Activated T-helper 1 cell treated with anti-CD3 and anti-CD28 coated beads, Interleukin-12 subunit alpha, Interleukin-12 subunit beta, Interleukin-2, Interleukin-4 antibody, amounts not matched to agents 30 ng/mL and 10 ng/mL and 1 ng/mL, durations not matched to agents 14 hours and 24 hours and 36 hours (primary cell): Measurements from ENCODE around the gene AGMO. TPM values are rescaled to one million over a fixed set of nuclear protein-coding genes. Genes with fewer than 3 reads are reported as not detected.

Experiments
- DNase-seq: peaks from one replicate; pipeline ENCODE4 v3.0.0; 2021; ENCODE audit warnings: low spot score
- H3K27ac Mint-ChIP-seq: one replicate; pipeline ENCODE4 v1.8.0; 2021; ENCODE audit warnings: mild to moderate bottlenecking, mixed read lengths
- H3K27me3 Mint-ChIP-seq: one replicate; pipeline ENCODE4 v1.8.0; 2022; ENCODE audit warnings: mild to moderate bottlenecking, moderate library complexity, mixed read lengths; ENCODE audit not compliant: insufficient read depth
- H3K36me3 Mint-ChIP-seq: one replicate; pipeline ENCODE4 v1.8.0; 2021; ENCODE audit warnings: low read depth, mixed read lengths
- H3K4me1 Mint-ChIP-seq: one replicate; pipeline ENCODE4 v1.8.0; 2021; ENCODE audit warnings: low read depth, mixed read lengths
- H3K4me3 Mint-ChIP-seq: one replicate; pipeline ENCODE4 v1.8.0; 2021; ENCODE audit warnings: mild to moderate bottlenecking, moderate library complexity, mixed read lengths
- H3K9me3 Mint-ChIP-seq: one replicate; pipeline ENCODE4 v1.8.0; 2021; ENCODE audit warnings: mixed read lengths
- intact Hi-C: fragments of 100-400 bp; cut with micrococcal nuclease; formaldehyde crosslinking; loops from one replicate; pipeline ENCODE4 v1.15.1; 2024
- total RNA-seq: library from RNA; stranded (reverse); gene quantifications from 2 replicates; pipeline ENCODE4 v1.2.3, GENCODE V29; 2022

AGMO gene
- total RNA-seq, 1 donor from 2014 or later = not detected

- intact Hi-C loops = no loop called here
- Mint-ChIP-seq H3K36me3 (no peaks in the 10 kb centered on the region), H3K9me3 (peaks cover 4% of the 10 kb centered on the region), H3K4me3 (no peak overlapping the region), H3K27ac (no peak overlapping the region), H3K4me1 (no peaks in the 10 kb centered on the region), H3K27me3 (no peaks in the 10 kb centered on the region)
- no peak for DNase-seq
These were observed 227.1 kb downstream of the AGMO start for GRCh38 chr7:15334536-15335263.

DNA sequence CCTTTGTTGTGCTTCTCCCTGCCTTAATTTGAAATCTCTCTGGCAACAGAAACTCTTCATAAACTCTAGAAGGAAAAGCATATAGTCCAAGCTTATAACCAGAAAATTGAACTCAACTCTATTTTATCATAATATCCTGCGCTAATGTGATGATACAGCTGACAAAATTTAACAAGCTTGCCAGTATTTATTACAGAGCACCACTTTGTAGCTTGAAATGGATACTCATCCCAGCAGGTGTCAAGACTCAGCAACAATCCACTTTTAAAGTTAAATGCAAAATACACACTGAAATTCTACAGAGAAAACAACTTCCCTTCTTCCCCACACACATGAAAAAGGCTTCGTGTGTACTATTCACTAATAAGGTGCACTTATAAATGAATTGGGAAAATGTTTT, 228.9 kb downstream of the AGMO start:
- H3K27ac Mint-ChIP-seq = no peak overlapping the region
- no peaks in the 10 kb centered on the region for H3K4me1 Mint-ChIP-seq
- no peak overlapping the region for H3K4me3 Mint-ChIP-seq
- H3K27me3 Mint-ChIP-seq = no peaks in the 10 kb centered on the region
- no peak for DNase-seq
- H3K36me3 Mint-ChIP-seq = no peaks in the 10 kb centered on the region
- intact Hi-C loops = no loop called here
- H3K9me3 Mint-ChIP-seq = no peaks in the 10 kb centered on the region

DNA sequence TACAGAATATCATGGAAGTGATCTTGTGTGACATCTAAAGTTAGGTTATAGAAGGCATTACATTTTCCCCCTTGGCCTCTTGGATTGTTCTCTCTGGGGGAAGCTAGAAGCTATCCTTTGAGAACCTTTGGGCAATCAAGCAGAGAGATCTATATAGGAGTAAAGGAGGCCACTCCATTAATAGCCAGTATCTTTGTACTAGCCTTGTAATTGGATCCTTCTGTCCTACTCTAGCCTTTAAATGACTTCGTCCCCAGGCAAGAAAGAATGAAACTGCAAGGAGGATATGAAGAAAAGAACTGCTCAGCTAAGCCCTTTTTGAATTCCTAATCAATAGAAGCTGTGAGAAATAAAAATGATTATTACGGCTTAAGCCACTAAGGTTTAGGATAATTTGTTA, 230.9 kb downstream of the AGMO start:
- intact Hi-C loops = no loop called here
- Mint-ChIP-seq H3K36me3 (no peaks in the 10 kb centered on the region), H3K4me3 (no peak overlapping the region), H3K27me3 (no peaks in the 10 kb centered on the region), H3K9me3 (no peaks in the 10 kb centered on the region), H3K4me1 (no peaks in the 10 kb centered on the region), H3K27ac (no peak overlapping the region)
- no peak for DNase-seq

GRCh38 chr7:15327001-15327400, 234.8 kb downstream of the AGMO start:
- Mint-ChIP-seq H3K9me3 (no peaks in the 10 kb centered on the region), H3K4me3 (no peak overlapping the region), H3K27me3 (no peaks in the 10 kb centered on the region), H3K4me1 (no peaks in the 10 kb centered on the region), H3K27ac (no peak overlapping the region), H3K36me3 (no peaks in the 10 kb centered on the region)
- intact Hi-C loops = loop anchor here (5.0 kb wide), 1 partner anchor 745 kb away; no protein-coding TSS in a partner anchor
- DNase-seq = no peak

- no peaks in the 10 kb centered on the region for H3K36me3 Mint-ChIP-seq
- intact Hi-C loops = loop anchor here (5.0 kb wide), 1 partner anchor 746 kb away; no protein-coding TSS in a partner anchor
- H3K9me3 Mint-ChIP-seq = no peaks in the 10 kb centered on the region
These were observed 235.7 kb downstream of the AGMO start for GRCh38 chr7:15326044-15326644.

GRCh38 chr7:15323550-15323949, 238.3 kb downstream of the AGMO start:
- intact Hi-C loops = no loop called here
- Mint-ChIP-seq H3K4me3 (no peak overlapping the region), H3K27ac (no peak overlapping the region), H3K27me3 (no peaks in the 10 kb centered on the region), H3K4me1 (no peaks in the 10 kb centered on the region), H3K9me3 (no peaks in the 10 kb centered on the region), H3K36me3 (no peaks in the 10 kb centered on the region)
- no peak for DNase-seq

More at GRCh38 chr7:15326044-15326644, 235.7 kb downstream of the AGMO start:
- Mint-ChIP-seq H3K27ac (no peak overlapping the region), H3K27me3 (no peaks in the 10 kb centered on the region), H3K4me3 (no peak overlapping the region), H3K4me1 (no peaks in the 10 kb centered on the region)
- DNase-seq = no peak

GRCh38 chr7:15317215-15317614, 244.6 kb downstream of the AGMO start:
- H3K9me3 Mint-ChIP-seq = no peaks in the 10 kb centered on the region

DNA sequence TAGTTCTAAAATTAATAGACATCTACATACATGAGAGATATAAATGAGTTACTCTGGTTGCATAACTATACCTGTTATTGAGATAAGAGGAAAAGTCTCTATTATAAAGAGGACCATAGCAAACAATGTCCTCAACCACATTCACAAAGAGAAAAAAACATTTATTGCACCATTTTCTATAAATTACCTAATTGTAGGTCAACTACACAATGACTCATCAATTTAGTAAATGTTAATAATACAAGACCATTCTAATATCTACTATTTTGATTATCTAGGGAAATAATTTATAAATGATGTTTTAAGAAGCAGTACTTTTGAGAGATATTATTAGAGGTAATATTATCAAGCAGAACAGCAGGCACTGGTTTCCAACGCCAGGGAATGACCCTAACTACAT, 246.1 kb downstream of the AGMO start:
- Mint-ChIP-seq H3K4me3 (no peak overlapping the region), H3K9me3 (peaks cover 3% of the 10 kb centered on the region), H3K4me1 (no peaks in the 10 kb centered on the region), H3K27me3 (no peaks in the 10 kb centered on the region), H3K36me3 (no peaks in the 10 kb centered on the region), H3K27ac (no peak overlapping the region)
- DNase-seq = no peak
- intact Hi-C loops = no loop called here

More at GRCh38 chr7:15317215-15317614, 244.6 kb downstream of the AGMO start:
- Mint-ChIP-seq H3K36me3 (no peaks in the 10 kb centered on the region), H3K4me3 (no peak overlapping the region), H3K4me1 (no peaks in the 10 kb centered on the region), H3K27ac (no peak overlapping the region), H3K27me3 (no peaks in the 10 kb centered on the region)
- DNase-seq = no peak
- intact Hi-C loops = no loop called here

- DNase-seq = no peak
- intact Hi-C loops = no loop called here
- no peaks in the 10 kb centered on the region for H3K27me3 Mint-ChIP-seq
- no peak overlapping the region for H3K27ac Mint-ChIP-seq
- H3K4me1 Mint-ChIP-seq = no peaks in the 10 kb centered on the region
- H3K4me3 Mint-ChIP-seq = no peak overlapping the region
- H3K36me3 Mint-ChIP-seq = no peaks in the 10 kb centered on the region
- peaks cover 3% of the 10 kb centered on the region for H3K9me3 Mint-ChIP-seq
These were observed 246.9 kb downstream of the AGMO start for GRCh38 chr7:15314922-15315321.

- Mint-ChIP-seq H3K27ac (no peak overlapping the region), H3K27me3 (no peaks in the 10 kb centered on the region), H3K4me1 (no peaks in the 10 kb centered on the region), H3K9me3 (peaks cover 3% of the 10 kb centered on the region), H3K4me3 (no peak overlapping the region), H3K36me3 (no peaks in the 10 kb centered on the region)
- intact Hi-C loops = no loop called here
- no peak for DNase-seq
These were observed 248.5 kb downstream of the AGMO start for GRCh38 chr7:15313361-15313760.

DNA sequence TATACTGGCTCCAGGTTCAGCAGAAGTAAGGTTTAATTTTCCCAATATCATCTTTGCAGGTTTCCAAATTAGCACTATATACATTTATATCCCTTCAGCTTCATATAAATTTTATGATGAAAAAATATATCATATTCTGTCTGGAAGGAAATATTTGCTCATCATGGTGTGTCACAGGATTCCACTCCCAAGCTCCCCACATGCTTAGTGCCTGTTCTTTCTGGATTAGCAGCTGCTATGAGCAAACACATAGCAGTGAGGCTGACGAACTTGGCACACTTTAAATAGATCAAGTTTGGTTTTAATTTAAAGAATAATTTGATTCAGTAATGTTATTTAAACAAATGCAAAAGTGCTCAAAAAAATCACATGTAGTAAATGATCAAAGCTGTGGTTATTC, 251.9 kb downstream of the AGMO start:
- Mint-ChIP-seq H3K27me3 (no peaks in the 10 kb centered on the region), H3K9me3 (peaks cover 3% of the 10 kb centered on the region), H3K4me1 (no peaks in the 10 kb centered on the region), H3K36me3 (no peaks in the 10 kb centered on the region), H3K27ac (no peak overlapping the region), H3K4me3 (no peak overlapping the region)
- DNase-seq = no peak
- intact Hi-C loops = loop anchor here (10.0 kb wide), 2 partner anchors 415 to 1255 kb away; no protein-coding TSS in a partner anchor

GRCh38 chr7:15308821-15309220, 253.0 kb downstream of the AGMO start:
- no peaks in the 10 kb centered on the region for H3K27me3 Mint-ChIP-seq
- H3K4me3 Mint-ChIP-seq = no peak overlapping the region
- no peak for DNase-seq
- intact Hi-C loops = loop anchor here (10.0 kb wide), 2 partner anchors 416 to 1256 kb away; no protein-coding TSS in a partner anchor
- no peak overlapping the region for H3K27ac Mint-ChIP-seq
- H3K4me1 Mint-ChIP-seq = no peaks in the 10 kb centered on the region
- no peaks in the 10 kb centered on the region for H3K36me3 Mint-ChIP-seq
- peaks cover 3% of the 10 kb centered on the region for H3K9me3 Mint-ChIP-seq

GRCh38 chr7:15306296-15306695, 255.5 kb downstream of the AGMO start:
- no peaks in the 10 kb centered on the region for H3K36me3 Mint-ChIP-seq
- no peaks in the 10 kb centered on the region for H3K4me1 Mint-ChIP-seq
- no peak overlapping the region for H3K27ac Mint-ChIP-seq
- no peak overlapping the region for H3K4me3 Mint-ChIP-seq
- intact Hi-C loops = loop anchor here (10.0 kb wide), 2 partner anchors 419 to 1259 kb away; no protein-coding TSS in a partner anchor
- no peak for DNase-seq
- H3K9me3 Mint-ChIP-seq = peaks cover 3% of the 10 kb centered on the region
- H3K27me3 Mint-ChIP-seq = no peaks in the 10 kb centered on the region
